MM.1S (cell line): ENCODE measurements around the gene ZFR.

ENCODE experiments used
- DNase-seq: peaks from one replicate; pipeline ENCODE4 v3.0.0-alpha.2; 2015
- H2AFZ ChIP-seq: fragments of 300-600 bp; sonication (generic); 2 replicates; pipeline ENCODE4 v1.6.0; 2016; ENCODE audit warnings: antibody characterized with exemption, low read length
- H3F3A ChIP-seq: fragments of 300-600 bp; sonication (generic); 2 replicates; pipeline ENCODE4 v1.6.1; 2016; ENCODE audit warnings: mild to moderate bottlenecking, antibody characterized with exemption, low read length, moderate library complexity, mixed read lengths; ENCODE audit not compliant: insufficient read depth
- H3K27ac ChIP-seq: fragments of 300-600 bp; sonication (generic); 2 replicates; pipeline ENCODE4 v1.5.1; 2016; ENCODE audit warnings: mild to moderate bottlenecking, low read length
- H3K27me3 ChIP-seq: fragments of 300-600 bp; sonication (generic); replicated peaks from 2 replicates; pipeline ENCODE4 v1.6.0; 2016; ENCODE audit warnings: low read length; ENCODE audit not compliant: insufficient read depth
- H3K36me3 ChIP-seq: fragments of 300-600 bp; sonication (generic); replicated peaks from 2 replicates; pipeline ENCODE4 v1.6.1; 2016; ENCODE audit warnings: mild to moderate bottlenecking, low read length, mixed read lengths; ENCODE audit not compliant: insufficient read depth
- H3K4me1 ChIP-seq: fragments of 300-600 bp; sonication (generic); 2 replicates; pipeline ENCODE4 v1.6.1; 2016; ENCODE audit warnings: low read length, mixed read lengths
- H3K4me2 ChIP-seq: fragments of 300-600 bp; sonication (generic); 2 replicates; pipeline ENCODE4 v1.6.0; 2016; ENCODE audit warnings: low read depth, low read length
- H3K4me3 ChIP-seq: fragments of 300-600 bp; sonication (generic); 2 replicates; pipeline ENCODE4 v1.5.1; 2016; ENCODE audit warnings: low read length, mixed read lengths
- H3K79me2 ChIP-seq: fragments of 300-600 bp; sonication (generic); 2 replicates; pipeline ENCODE4 v1.6.1; 2016; ENCODE audit warnings: mixed run types, low read length, mixed read lengths
- H3K9ac ChIP-seq: fragments of 300-600 bp; sonication (generic); 2 replicates; pipeline ENCODE4 v1.6.1; 2016; ENCODE audit warnings: low read length, mixed read lengths
- H3K9me2 ChIP-seq: fragments of 300-600 bp; sonication (generic); replicated peaks from 2 replicates; pipeline ENCODE4 v1.6.1; 2016; ENCODE audit warnings: mild to moderate bottlenecking, low read length, mixed read lengths; ENCODE audit not compliant: insufficient read depth
- H3K9me3 ChIP-seq: fragments of 300-600 bp; sonication (generic); replicated peaks from 2 replicates; pipeline ENCODE4 v1.6.1; 2016; ENCODE audit warnings: mild to moderate bottlenecking, low read length, mixed read lengths; ENCODE audit not compliant: insufficient read depth
- H4K20me1 ChIP-seq: fragments of 300-600 bp; sonication (generic); 2 replicates; pipeline ENCODE4 v1.6.1; 2016; ENCODE audit warnings: mild to moderate bottlenecking, low read length, moderate library complexity, mixed read lengths; ENCODE audit not compliant: insufficient read depth
- CTCF ChIP-seq: fragments of 300-600 bp; sonication (generic); IDR thresholded peaks from 2 replicates; pipeline ENCODE4 v1.5.1; 2016; ENCODE audit warnings: antibody characterized with exemption, low read length, mixed read lengths
- EZH2 ChIP-seq: fragments of 300-600 bp; sonication (generic); optimal IDR thresholded peaks from 2 replicates; pipeline ENCODE3; 2017; ENCODE audit warnings: low read depth, mild to moderate bottlenecking, antibody characterized with exemption, low read length, mixed read lengths
- EZH2phosphoT487 ChIP-seq: fragments of 300-600 bp; sonication (generic); IDR thresholded peaks from 2 replicates; pipeline ENCODE4 v1.6.1; 2018; ENCODE audit warnings: antibody characterized with exemption, low read length

Gene ZFR

GRCh38 chr5:32388432-32389129 lies 56.0 kb downstream of the ZFR start:
- Histone ChIP-seq H3F3A (no peaks in the 10 kb centered on the region), H3K9me2 (no peaks in the 10 kb centered on the region), H3K27ac (no peak overlapping the region)

GRCh38 chr5:32387841-32388240 lies 56.7 kb downstream of the ZFR start:
- 0 out of 2 replicates have a peak, but pooled peaks cover 6% of the 10 kb centered on the region for H3K4me1 ChIP-seq
- H3K27me3 ChIP-seq: no peaks in the 10 kb centered on the region
- no peaks in the 10 kb centered on the region for H3K9me3 ChIP-seq
- TF ChIP-seq CTCF (no peak), EZH2phosphoT487 (no peak), EZH2 (no peak)
- H3K4me2 ChIP-seq: no peak overlapping the region
- no peaks in the 10 kb centered on the region for H3K9me2 ChIP-seq
- DNase-seq: no peak
- no peaks in the 10 kb centered on the region for H3F3A ChIP-seq
- peaks cover 10% of the 10 kb centered on the region for H3K36me3 ChIP-seq
- H3K27ac ChIP-seq: no peak overlapping the region
- H3K9ac ChIP-seq: no peak overlapping the region
- H4K20me1 ChIP-seq: no peaks in the 10 kb centered on the region
- no peak overlapping the region for H2AFZ ChIP-seq
- H3K79me2 ChIP-seq: no peaks in the 10 kb centered on the region
- no peak overlapping the region for H3K4me3 ChIP-seq

More at GRCh38 chr5:32388432-32389129, 56.0 kb downstream of the ZFR start:
- Histone ChIP-seq H3K4me3 (no peak overlapping the region), H3K9me3 (no peaks in the 10 kb centered on the region), H3K4me2 (no peak overlapping the region), H2AFZ (no peak overlapping the region), H4K20me1 (no peaks in the 10 kb centered on the region), H3K27me3 (no peaks in the 10 kb centered on the region), H3K9ac (no peak overlapping the region), H3K79me2 (0 out of 2 replicates have a peak, but pooled peaks cover 2% of the 10 kb centered on the region), H3K4me1 (0 out of 2 replicates have a peak, but pooled peaks cover 6% of the 10 kb centered on the region), H3K36me3 (peaks cover 12% of the 10 kb centered on the region)
- TF ChIP-seq EZH2phosphoT487: no peak
- no peak for TF ChIP-seq EZH2
- no peak for TF ChIP-seq CTCF
- DNase-seq: no peak

GRCh38 chr5:32387211-32387610 lies 57.3 kb downstream of the ZFR start:
- no peaks in the 10 kb centered on the region for H3F3A ChIP-seq
- DNase-seq: no peak
- no peaks in the 10 kb centered on the region for H3K27me3 ChIP-seq
- H3K79me2 ChIP-seq: no peaks in the 10 kb centered on the region
- TF ChIP-seq EZH2 (no peak), CTCF (no peak), EZH2phosphoT487 (no peak)
- H3K36me3 ChIP-seq: peaks cover 10% of the 10 kb centered on the region
- no peaks in the 10 kb centered on the region for H3K9me3 ChIP-seq
- H4K20me1 ChIP-seq: no peaks in the 10 kb centered on the region
- no peak overlapping the region for H3K4me2 ChIP-seq
- H3K9me2 ChIP-seq: no peaks in the 10 kb centered on the region
- H3K4me3 ChIP-seq: no peak overlapping the region
- H3K27ac ChIP-seq: no peak overlapping the region
- no peak overlapping the region for H2AFZ ChIP-seq
- H3K9ac ChIP-seq: no peak overlapping the region
- 0 out of 2 replicates have a peak, but pooled peaks cover 6% of the 10 kb centered on the region for H3K4me1 ChIP-seq
